GM10847 (cell line): Measurements from ENCODE around the gene PLXND1.

ENCODE experiments used
- POLR2A ChIP-seq: IDR thresholded peaks from 2 replicates; pipeline ENCODE4 v1.6.1; 2011; ENCODE audit not compliant: insufficient read length; ENCODE audit errors: extremely low read depth

Gene PLXND1

DNA sequence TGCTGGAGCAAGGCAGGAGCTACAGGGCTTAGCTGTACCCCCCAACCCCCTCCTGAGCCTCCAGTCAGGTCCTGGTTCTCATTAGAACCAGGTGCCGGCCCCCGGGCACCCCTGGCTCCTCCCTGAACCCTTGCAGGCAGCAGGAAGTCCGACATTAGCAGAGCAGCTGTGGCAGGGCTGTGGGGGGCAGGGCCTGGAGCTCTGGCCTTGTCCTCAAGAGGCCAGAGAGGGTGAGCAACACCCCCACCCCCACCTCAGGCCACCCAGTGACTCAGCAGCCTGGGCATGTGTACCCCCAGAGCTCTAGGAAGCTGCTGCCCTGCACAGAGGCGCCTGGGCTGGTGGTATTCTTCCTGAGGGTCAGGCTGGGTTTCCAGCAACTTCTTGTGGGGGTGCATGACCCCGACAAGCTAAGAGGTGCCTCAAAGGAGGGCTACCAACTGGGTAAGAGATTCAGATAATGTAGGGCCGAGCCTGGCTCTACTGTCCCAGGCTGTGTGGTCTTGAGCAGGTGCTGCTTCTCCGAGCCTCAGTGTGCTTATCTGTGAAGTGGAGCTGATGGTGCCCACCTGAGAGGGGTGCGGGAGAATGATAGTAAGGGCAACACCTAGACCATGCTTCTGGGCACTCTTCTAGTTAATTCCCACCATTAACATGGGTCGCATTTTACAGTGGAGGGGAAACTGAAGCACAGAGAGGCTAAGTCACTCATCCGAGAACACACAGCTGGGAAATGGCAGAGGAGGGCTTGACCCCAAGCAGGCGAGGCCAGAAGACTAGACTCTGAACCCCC is 47.5 kb downstream of the PLXND1 start:
- no peak for TF ChIP-seq POLR2A

DNA sequence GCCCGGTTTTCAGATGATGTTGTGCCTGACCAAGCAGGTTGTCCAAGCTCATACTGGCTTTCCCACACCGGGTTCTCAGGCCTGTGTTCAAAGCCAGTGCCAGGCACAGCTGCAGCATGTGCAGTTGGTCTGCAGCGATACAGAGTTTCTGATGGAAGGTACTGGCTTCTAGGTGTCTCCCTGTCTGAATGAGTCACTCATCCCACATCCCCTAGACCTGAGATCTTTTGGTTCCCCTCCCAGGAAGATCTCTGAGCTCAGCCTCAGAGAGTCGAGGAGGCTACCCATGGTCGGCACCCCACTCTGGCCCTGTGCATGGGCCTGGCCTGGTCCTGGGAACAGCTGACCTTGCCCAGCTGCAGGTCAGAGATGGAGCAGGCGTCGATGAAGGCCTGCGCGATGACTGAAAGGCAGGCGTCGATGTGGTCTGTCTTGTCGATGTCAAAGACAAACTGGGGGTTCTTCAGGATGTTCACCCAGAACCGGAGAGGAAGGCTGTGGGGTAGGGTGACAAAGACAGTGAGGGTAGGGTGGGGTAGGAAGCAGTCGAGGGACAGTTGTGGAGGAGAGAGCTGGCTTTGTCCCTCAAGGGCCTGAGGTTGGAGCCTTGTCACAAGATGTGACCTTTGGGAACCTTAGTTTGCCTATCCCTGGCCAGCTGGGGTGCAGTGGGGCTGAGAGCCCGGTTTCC is 48.2 kb downstream of the PLXND1 start:
- no peak for TF ChIP-seq POLR2A

DNA sequence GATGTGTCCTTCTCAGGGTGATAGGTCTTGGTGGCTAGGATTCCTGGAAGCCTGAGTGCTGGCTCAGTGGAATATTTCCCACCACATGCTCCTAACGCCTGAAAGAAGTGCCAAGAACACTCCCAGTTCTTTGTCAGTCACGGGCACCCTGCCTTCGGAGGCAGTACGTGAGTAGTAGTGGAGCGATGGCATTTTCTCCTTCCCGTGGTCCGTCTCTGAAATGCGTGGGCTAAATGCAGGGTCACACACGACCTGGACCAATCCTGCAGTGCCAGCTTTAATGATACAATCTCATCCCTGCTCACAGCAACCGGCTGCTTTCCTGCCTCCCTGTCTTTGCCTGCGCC is 49.0 kb downstream of the PLXND1 start:
- TF ChIP-seq POLR2A = no peak

DNA sequence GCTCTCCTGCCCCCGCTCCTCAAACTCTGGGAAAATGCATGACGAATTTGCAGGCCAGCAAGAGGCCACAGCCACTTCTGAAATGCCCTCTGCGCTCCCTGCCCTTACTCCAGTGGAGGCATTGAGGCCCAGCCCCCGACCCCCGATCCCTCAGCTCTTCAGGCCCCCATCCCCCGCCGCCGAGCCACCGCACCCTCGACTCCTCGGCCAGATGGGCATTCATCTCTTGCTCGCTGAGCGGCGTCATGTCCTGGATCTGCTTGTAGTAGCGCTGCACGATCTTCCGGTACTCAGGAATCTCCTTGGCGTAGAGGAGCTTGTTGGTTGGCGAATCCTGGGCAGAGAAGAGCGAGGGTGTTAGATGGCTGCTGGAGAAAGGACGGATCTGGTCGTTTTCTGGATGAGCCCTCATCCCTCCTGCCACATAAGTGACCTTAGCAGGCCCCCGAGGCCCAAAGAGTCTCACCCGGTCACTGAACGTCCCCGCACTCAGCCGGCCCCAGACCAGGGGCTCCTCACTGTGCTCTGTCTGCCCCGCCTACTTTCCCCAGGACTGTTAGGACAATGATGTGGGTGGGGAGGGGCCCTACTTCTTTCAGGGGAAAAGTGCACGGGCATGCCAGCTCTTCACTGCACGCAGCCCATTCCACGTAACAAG is 49.5 kb downstream of the PLXND1 start:
- TF ChIP-seq POLR2A = no peak

DNA sequence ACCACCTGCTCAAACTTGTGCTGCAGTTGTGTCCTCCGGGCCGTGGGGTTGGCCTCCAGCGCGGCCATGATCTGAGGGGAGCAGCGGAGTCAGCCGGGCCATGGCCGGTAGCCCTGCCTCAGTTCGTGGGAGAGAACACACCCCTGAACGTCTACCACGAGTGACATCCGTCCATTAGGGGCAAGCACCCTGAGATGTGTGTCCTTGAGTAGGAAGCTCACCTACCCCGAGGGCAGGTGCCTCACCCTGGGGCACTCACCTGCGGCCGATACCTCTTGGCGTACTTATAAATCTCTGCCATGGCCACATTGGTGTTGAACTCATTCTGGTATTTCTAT is 50.1 kb downstream of the PLXND1 start:
- no peak for TF ChIP-seq POLR2A

DNA sequence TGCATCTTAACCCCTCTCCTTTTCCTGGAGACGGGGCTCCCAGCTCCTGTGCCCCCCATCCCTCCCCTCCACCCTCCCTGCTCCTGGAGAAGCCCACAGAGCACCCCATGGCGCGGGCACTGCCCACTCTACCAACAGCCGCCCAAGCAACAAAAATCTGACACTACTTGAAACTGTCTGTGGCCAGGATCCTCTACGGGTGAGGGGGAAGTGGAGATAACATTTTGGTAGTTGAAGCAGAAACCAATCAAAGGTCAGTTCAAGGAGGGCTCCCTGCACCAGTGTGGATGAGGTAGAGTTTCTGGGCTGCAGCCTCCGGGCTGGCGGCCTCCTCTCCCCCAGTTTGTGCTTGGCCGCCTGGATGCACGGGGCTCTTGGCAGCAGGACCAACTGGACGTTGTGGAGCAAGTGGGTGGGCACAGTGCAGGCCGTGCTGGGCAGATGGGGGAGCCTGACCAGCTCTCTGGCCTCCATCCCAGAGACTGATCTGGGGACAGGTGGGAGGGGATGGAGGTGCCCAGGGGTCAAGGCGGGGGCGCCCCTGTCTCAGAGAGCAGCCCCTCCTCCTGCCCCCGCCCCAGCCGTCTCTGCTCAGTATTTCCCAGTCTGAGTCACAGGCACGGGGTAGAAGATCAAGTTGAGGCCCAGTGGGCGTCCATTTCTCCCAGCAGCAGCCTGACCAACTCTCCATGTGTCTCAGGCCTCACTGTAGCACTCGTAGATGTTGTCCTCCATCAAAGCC is 50.7 kb downstream of the PLXND1 start:
- TF ChIP-seq POLR2A = no peak

DNA sequence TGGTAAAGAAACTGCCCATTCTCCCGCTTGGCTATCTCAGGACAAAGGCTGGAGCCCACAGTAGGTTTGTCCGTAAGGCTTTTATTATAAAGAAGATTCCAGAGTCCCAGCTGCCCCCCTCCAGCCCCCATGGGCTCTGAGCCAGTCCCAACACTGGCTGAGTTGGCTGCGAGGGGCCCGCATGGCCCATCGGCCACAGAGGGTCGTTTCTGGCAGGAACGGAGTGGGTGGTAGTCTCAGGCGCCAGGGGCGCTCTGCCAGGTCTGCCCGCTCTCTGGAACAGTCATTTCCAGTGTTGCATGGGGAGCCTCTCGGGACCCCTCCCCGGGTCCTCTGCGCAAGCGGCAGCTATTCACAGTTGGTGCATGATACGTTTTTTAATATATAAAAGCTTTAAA is 51.3 kb downstream of the PLXND1 start:
- no peak for TF ChIP-seq POLR2A

DNA sequence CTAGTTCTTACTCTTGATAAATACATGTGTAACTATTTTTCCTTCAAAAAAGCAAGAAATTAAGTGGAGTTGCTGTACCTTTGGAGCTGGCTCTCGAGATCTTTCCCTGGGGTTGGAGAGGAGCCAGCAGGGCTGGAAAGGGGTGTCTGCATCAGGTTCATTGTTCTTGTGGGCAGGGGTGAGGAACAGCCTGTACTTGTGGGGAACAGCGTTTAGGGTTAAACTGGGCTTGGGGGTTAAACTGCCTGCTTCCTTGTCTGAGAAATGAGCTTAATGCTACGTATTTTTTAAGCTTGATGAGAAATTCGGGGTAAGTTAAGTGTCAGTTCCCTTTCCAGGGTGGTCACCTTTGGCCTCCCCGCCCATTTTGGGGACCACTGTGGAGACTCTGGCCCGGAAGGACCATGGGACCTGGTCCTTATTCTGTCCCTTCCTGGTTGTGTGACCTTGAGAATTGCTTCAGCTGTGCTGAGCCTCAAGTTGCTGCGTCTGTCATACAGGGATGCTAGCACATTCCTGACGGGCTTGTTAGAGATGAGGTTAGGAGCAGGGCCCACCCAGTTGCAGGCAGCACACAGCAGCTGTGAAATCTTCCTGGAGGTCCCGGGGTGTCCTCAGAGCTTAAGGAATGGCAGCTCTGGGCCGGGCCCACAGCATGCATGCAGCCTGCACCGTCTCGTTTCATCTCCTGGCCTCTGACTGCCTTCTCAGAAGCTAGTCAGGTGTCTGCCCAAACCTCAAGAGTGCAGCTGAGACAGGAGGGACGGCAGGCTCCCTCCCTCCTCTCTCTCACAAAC is 51.9 kb downstream of the PLXND1 start:
- TF ChIP-seq POLR2A = no peak

DNA sequence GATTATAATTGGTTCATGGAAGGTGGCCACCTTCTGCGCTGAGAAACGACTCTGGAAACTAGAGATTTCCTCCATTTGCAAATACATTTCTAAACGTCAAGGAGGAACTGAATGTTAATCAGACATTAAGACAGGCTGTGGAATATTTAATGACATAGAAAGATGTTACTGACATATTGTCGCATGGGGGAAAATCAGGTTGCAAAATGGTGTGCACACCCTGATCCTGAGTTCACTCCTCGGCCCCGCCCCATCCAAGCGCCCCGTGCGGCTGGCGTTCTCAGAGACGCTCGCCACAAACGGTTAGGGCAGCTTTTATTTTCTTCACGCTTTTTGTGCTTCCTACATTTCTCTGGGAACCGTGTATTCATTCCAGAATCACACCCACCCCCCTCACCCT is 52.8 kb downstream of the PLXND1 start:
- no peak for TF ChIP-seq POLR2A

DNA sequence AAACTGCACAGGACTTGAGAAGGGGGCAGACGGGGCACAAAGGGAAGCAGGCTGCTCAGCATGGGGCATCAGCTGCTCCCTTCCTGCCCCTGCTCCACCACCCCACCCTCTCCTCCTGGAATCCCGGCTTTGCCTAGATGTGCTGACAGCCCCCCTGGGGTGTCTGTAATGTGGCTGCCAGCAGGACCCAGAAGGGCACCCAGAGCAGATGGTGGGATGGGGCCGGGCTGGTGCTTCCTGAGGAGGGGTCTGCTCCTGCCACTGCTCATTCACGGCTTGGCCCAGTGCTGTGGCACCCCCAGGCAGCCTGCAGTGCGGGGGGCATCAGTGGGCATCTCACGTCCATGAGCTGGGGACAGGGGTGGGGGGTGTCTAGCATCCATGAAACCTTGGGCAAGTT is 53.3 kb downstream of the PLXND1 start:
- no peak for TF ChIP-seq POLR2A

DNA sequence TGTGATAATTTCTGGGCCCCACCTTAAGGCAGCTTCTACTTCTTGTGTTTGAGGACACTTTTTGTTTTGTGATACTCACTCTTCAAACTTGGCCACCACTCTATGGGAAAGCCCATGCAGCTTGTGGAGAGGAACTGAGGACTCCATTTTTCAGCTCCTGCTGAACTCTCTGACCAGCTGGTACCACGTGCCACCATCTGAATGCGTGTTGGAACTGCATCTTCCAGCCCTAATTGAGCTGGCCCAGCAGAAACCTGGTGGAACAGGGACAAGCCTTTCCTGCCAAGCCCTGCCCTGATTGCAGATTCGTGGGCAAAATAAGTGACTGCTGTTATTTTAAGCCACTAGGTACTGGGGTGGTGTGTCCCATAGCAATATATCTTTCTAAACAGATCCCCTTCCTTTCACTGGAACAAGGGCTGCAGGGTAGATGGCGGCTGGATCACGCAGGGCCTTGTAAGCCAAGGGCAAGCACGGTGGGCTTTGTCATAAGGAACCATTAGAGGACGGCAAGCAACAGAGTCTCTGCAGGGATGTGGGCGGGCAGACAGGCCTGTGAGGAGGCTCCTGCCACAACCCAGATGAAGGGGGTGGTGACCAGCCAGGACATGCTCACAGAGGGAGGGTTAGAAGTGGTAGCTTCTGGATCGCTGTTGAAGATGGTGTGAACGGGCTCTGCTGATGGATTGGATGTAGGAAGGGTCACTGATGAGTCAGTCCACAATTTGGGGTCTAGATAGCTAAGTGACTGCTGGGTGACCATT is 54.0 kb downstream of the PLXND1 start:
- TF ChIP-seq POLR2A = no peak

DNA sequence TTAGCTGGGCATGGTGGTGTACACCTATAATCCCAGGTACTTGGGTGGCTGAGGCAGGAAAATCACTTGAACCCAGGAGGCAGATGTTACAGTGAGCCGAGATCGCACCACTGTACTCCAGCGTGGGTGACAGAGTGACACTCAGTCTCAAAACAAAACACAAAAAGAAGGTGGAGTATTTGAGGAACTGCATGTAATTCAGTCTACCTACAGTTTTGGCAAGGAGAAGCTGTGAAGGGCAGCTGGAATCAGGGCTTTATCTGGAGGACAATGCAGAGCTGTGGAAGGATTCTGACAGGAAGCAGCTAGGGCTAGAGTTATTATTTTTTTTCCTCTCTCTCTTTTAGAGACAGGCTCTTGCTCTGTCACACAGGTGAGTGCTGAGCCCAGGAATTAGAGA is 56.7 kb downstream of the PLXND1 start:
- TF ChIP-seq POLR2A = no peak

DNA sequence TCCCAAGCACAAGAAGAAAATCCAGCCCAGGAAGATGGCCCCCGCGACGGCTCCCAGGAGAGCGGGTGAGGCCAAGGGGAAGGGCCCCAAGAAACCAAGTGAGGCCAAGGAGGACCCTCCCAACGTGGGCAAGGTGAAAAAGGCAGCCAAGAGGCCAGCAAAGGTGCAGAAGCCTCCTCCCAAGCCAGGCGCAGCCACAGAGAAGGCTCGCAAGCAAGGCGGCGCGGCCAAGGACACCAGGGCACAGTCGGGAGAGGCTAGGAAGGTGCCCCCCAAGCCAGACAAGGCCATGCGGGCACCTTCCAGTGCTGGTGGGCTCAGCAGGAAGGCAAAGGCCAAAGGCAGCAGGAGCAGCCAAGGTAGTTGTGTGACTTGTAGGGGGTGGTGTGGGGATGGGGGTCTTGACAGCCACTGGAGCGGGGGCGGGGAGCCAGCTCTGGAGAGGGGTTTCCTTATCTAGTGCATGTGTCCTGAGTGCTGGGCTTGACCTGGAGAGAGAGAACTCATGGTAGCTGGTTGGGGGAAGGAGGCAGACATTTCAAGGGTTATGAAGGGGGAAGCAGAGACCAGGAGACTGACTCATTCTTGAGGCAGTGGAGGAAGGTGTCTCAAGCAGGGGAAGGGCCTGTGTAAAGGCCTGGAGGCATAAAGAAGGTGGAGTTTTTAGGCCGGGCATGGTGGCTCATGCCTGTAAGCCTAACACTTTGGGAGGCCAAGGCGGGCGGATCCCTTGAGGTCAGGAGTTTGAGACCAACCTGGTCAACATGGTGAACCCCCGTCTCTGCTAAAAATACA is 57.3 kb downstream of the PLXND1 start:
- TF ChIP-seq POLR2A = no peak

DNA sequence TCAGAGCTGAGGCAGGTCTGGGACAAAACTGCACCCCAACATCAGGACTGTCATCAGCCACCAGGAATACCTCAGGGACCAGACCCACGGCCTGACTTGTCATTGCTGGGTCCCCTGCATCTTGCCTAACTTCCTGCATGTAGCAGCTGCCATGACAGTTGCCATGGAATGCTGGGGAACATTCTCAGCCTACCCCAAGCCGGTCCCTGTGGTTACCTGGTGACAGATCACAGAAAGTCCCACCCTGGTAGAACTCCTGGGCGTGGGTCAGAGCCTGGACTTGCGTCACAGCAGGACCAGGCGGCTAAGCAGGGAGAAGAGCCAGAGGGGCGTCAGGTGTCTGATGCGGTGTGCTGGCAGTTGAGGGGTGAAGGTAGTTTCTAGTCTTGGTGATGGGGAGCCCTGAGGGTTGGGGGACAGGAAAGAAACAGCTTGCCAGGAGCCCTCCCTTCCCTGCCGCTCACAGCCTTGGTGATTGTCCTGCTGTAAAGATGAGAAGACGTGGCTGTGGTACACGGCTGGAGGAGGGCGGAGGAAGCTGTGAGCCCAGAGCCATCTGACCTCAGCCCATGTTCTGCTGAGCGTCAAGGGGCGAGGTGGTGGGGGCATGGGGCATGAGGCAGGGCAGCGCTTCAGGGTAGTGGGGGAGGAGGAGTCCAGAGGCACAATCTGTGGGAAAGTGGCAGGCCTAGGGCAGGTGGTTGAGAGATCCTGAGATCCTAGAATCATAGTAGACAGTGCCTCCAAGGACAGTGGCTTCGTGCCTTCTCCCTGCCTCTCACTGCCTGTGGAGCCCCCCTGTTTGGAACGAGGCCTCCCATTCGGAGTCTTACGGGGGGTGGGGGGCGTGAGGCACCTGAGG is 58.1 kb downstream of the PLXND1 start:
- no peak for TF ChIP-seq POLR2A
